Measurements from ENCODE around the gene PRPF6. TPM values are rescaled to one million over a fixed set of nuclear protein-coding genes. Genes with fewer than 3 reads are reported as not detected.

The PRPF6 gene
- total and polyA plus RNA-seq, 2 of the 13 experiments (the other 11 are each of a cell fraction or from before 2014, with no cell fraction given) = 63.7 to 101 TPM

DNA sequence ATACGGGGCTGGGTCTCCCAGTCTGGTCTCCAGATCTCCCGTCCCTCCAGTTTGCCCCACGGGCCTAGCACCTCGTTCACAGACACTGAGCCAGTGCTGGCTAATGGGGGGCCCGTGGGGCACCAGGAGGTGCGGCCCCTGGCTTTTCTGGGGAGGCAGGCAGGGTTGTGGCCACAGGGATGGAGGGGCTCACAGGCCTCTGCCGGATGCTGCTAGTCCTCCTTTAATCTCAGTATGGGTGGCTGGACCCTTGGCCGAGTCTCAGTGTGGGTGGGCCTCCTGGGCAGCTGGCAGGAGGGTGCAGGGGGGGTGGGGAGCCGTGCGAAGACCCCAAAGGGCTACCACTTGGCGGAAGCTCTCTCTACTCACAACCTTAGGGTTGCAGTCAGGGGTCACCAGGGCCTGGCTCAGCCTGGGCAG, 70.1 kb downstream of the PRPF6 start (continued):
- TF ChIP-seq ZNF766 (CRISPR knock-in tag; IDR thresholded peaks at IDR 0.05; ENCODE audit: borderline replicate concordance) (no peak), ZNF317 (CRISPR knock-in tag; IDR thresholded peaks at IDR 0.05) (no peak), THRA (CRISPR knock-in tag; IDR thresholded peaks at IDR 0.05; ENCODE audit: borderline replicate concordance) (no peak), TAF15 (IDR thresholded peaks at IDR 0.05; ENCODE audit: low read depth, low read length, poor library complexity, severe bottlenecking) (no peak), MED8 (CRISPR knock-in tag; IDR thresholded peaks at IDR 0.05; ENCODE audit: insufficient replicate concordance) (no peak), ZNF121 (CRISPR knock-in tag; IDR thresholded peaks at IDR 0.05) (no peak), REXO4 (CRISPR knock-in tag; IDR thresholded peaks at IDR 0.05; ENCODE audit: borderline replicate concordance) (0 out of 2 replicates have a peak, but pooled peaks have one; percentile 4), MED1 (CRISPR knock-in tag; IDR thresholded peaks at IDR 0.05) (no peak), ZNF674 (CRISPR knock-in tag; IDR thresholded peaks at IDR 0.05; ENCODE audit: low read depth) (no peak), ZMYM4 (CRISPR knock-in tag; IDR thresholded peaks at IDR 0.05) (no peak)
- TF ChIP-seq, protein P1, sequence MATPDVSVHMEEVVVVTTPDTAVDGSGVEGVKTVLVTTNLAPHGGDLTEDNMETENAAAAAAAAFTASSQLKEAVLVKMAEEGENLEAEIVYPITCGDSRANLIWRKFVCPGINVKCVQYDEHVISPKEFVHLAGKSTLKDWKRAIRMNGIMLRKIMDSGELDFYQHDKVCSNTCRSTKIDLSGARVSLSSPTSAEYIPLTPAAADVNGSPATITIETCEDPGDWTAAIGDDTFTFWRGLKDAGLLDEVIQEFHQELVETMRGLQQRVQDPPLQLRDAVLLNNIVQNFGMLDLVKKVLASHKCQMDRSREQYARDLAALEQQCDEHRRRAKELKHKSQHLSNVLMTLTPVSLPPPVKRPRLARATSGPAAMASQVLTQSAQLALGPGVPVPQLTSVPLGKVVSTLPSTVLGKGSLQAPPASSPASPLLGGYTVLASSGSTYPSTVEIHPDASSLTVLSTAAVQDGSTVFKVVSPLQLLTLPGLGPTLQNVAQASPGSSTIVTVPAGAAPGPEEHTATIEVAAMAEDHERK (CRISPR knock-in tag; IDR thresholded peaks at IDR 0.05; ENCODE audit: low read depth) = no peak
- TF ChIP-seq, protein P2, sequence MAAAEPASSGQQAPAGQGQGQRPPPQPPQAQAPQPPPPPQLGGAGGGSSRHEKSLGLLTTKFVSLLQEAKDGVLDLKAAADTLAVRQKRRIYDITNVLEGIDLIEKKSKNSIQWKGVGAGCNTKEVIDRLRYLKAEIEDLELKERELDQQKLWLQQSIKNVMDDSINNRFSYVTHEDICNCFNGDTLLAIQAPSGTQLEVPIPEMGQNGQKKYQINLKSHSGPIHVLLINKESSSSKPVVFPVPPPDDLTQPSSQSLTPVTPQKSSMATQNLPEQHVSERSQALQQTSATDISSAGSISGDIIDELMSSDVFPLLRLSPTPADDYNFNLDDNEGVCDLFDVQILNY (CRISPR knock-in tag; conservative IDR thresholded peaks at IDR 0.05) = no peak
- TF ChIP-seq, protein P3, sequence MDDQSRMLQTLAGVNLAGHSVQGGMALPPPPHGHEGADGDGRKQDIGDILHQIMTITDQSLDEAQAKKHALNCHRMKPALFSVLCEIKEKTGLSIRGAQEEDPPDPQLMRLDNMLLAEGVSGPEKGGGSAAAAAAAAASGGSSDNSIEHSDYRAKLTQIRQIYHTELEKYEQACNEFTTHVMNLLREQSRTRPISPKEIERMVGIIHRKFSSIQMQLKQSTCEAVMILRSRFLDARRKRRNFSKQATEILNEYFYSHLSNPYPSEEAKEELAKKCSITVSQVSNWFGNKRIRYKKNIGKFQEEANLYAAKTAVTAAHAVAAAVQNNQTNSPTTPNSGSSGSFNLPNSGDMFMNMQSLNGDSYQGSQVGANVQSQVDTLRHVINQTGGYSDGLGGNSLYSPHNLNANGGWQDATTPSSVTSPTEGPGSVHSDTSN (CRISPR knock-in tag; IDR thresholded peaks at IDR 0.05; ENCODE audit: borderline replicate concordance) = no peak

Measured in HepG2 (cell line).